GM19395 (cell line): Measurements from ENCODE around the gene TEX52.

Source experiments
- ATAC-seq: cut with Tn5 transposase; IDR thresholded peaks from one replicate; pipeline ENCODE4 v1.9.1; 2021; ENCODE audit warnings: mild to moderate bottlenecking, moderate library complexity; ENCODE audit not compliant: unreplicated experiment

TEX52 gene

GRCh38 chr12:2857021-2857431 is at the start of gene TEX52:
Gene TEX52 (minus strand): TSS chr12:2857039. CDS start chr12:2857026, 13 bp downstream.
- ATAC-seq: no peak

- no peak for ATAC-seq
Measured at GRCh38 chr12:2904260-2904659, 47.4 kb upstream of the TEX52 start.

- ATAC-seq: no peak
Measured at GRCh38 chr12:2902272-2902880, 45.5 kb upstream of the TEX52 start.

- no peak for ATAC-seq
Measured at GRCh38 chr12:2900642-2901041, 43.8 kb upstream of the TEX52 start.

- no peak for ATAC-seq
Measured at GRCh38 chr12:2897418-2897817, 40.6 kb upstream of the TEX52 start.

- ATAC-seq: no peak
Measured at GRCh38 chr12:2895511-2895910, 38.7 kb upstream of the TEX52 start.

GRCh38 chr12:2895051-2895451 is 38.2 kb upstream of the TEX52 start:
- no peak for ATAC-seq

- ATAC-seq: no peak
Measured at GRCh38 chr12:2893007-2893406, 36.2 kb upstream of the TEX52 start.

GRCh38 chr12:2892246-2892645 is 35.4 kb upstream of the TEX52 start:
- no peak for ATAC-seq

GRCh38 chr12:2891240-2892053 is 34.6 kb upstream of the TEX52 start:
- peak; percentile 24 for ATAC-seq

GRCh38 chr12:2890388-2891239 is 33.8 kb upstream of the TEX52 start, which contains the start of gene TULP3:
Gene TULP3 (plus strand): TSS chr12:2890891. CDS start chr12:2890948, 57 bp downstream.
- ATAC-seq: peak; percentile 96

- no peak for ATAC-seq
Measured at GRCh38 chr12:2890001-2890387, 33.2 kb upstream of the TEX52 start.

- ATAC-seq: no peak
Measured at GRCh38 chr12:2886768-2887450, 30.1 kb upstream of the TEX52 start.

GRCh38 chr12:2884810-2885209 is 28.0 kb upstream of the TEX52 start:
- ATAC-seq: no peak

GRCh38 chr12:2879853-2880252 is 23.0 kb upstream of the TEX52 start:
- ATAC-seq: no peak

GRCh38 chr12:2877953-2878732 is 21.3 kb upstream of the TEX52 start:
- ATAC-seq: no peak

GRCh38 chr12:2877047-2877952 is 20.5 kb upstream of the TEX52 start, which contains the start of the genes FOXM1 and RHNO1:
Gene FOXM1 (minus strand): TSS chr12:2877174. CDS start chr12:2874478, 2,696 bp downstream.
Gene RHNO1 (plus strand): TSS chr12:2877223. CDS start chr12:2885367, 8,144 bp downstream.
- ATAC-seq: peak; percentile 73

- peak; percentile 48 for ATAC-seq
Measured at GRCh38 chr12:2876431-2877046, 19.7 kb upstream of the TEX52 start.
